Retina (tissue), 1 donor: Measurements from ENCODE around the gene PGC.

Source experiments
- DNase-seq: peaks from one replicate; pipeline ENCODE4 v3.0.0-alpha.2; 2016

PGC gene

DNA sequence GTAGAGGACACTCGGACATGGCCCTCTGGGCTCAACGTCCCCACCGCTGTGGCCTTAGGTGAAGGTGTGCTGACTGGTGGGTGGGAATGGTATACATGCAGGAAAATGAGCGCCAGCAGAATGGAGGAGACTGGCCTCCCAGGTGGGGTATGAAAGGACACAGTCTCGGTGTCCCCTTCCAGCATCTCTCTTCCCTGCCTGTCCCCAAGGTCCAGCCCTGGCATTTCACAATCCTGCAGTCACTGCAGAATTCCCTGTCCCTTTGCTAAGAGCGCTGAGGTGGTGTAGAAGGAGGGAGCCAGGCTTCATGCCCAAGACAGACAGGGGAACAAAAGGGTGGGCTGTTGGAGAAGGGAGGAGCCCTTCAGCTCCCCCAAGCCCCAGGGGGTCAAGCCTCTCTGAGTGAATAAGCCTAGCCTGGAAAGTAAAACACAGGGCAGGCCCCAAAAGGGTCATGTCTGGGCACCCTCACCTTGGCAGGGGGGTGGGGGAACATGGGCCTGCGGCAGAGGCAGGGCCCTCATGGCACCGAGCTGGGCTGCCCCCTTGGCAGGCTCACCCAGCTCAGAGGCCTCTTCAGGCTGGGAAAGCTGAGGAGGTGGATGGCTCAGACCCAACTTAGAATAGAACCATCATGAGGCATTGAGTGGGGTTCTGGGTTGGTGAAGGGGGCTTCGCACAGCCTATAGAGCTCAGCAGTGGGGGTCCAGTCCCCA, 35.7 kb downstream of the PGC start:
- no peak for DNase-seq

DNA sequence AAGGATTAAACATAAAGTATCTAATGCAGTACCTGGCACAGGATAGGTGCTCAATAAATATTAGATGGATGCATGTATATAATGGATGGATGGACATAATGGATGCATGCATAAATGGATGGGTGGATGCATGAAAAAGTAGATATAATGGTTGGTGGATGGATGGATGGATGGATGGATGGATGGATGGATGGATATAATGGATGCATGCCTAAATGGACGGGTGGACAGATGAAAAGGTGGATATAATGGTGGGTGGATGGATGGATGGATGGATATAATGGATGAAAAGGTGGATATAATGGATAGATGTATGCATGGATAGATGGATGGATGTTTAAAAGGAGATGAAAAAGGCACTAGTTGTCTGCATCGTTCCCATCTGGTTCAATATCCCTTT, 37.8 kb downstream of the PGC start:
- no peak for DNase-seq

DNA sequence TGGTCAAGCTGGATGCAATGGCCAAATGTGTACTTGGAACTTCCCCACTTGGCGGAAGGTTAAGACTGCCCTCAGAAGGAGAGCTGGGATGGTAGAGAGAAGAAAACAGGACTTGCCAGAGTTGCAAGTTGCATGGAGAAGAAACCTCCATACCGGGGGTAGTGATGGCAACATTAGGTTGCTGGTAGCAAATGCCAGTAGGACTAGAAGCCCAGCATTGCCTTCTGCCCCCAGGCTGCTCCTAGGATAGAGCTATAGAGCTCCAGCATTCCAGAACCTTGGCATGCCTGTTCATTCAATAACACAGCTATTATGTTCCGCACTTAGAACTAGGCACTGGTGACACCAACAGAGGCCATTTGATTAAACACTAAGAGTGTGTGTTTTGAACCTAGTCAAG, 38.3 kb downstream of the PGC start:
- DNase-seq: no peak

DNA sequence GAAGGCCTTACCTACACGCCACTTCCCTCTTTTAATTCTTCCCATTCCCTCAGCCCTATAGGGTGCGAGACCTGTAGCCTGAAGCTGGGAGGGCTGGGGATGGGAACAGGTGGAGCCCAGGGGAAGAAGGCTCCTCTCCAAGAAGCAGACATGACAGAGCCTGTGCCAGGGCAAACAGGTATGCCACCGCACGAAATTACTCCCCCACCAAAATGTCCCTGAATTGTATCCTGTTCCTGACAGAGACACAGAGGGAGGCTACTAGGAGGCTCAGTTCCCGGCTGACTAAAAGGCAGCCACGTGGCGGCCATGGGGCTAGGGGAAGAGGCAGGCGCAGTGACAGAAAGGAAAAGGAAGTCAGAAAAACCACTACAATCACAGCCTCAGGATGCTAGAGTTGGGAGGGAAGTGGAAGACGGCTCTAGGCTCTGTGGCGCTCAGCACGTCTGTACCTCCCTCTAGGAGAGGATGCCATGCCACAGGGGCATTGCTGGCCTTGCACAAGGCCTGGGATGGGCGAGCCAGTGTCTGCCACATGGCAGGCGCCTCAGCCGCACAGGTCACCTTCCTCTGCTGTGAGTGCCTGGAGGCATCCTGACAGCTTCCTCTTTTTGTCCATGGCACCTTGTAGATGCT, 39.5 kb downstream of the PGC start:
- no peak for DNase-seq

DNA sequence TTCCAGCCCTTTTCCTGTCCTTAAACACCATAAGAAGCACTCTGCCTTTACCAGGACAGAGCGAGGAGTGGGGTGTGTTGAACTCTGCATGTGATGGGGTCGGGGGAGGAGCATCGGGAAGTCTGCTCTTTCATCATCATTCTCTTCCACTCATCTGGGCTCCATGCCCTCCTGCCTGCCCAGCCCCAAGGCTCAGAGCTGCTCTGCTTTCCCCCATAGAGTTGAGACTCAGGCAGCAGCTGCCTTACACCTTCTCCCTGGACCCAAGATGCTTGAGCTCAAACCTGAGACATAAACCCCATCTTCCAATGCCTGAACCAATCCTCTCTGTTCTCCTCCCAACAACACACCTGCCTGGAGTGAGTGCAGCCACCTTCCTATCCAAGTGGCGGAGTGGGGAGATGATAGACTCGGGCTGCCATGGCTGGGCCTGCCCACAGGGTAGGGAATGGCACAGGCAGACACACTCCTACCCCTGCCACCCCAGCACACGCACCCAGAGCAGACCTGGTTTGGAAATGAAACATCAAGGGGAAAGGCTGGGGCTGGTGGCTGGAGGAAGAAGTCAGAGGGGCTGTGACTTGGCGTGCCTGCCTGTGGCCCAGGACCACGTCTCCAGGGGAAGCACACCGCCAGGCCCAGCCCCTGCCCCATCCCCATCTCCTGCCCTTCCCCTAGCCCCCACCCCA, 40.2 kb downstream of the PGC start:
- no peak for DNase-seq

DNA sequence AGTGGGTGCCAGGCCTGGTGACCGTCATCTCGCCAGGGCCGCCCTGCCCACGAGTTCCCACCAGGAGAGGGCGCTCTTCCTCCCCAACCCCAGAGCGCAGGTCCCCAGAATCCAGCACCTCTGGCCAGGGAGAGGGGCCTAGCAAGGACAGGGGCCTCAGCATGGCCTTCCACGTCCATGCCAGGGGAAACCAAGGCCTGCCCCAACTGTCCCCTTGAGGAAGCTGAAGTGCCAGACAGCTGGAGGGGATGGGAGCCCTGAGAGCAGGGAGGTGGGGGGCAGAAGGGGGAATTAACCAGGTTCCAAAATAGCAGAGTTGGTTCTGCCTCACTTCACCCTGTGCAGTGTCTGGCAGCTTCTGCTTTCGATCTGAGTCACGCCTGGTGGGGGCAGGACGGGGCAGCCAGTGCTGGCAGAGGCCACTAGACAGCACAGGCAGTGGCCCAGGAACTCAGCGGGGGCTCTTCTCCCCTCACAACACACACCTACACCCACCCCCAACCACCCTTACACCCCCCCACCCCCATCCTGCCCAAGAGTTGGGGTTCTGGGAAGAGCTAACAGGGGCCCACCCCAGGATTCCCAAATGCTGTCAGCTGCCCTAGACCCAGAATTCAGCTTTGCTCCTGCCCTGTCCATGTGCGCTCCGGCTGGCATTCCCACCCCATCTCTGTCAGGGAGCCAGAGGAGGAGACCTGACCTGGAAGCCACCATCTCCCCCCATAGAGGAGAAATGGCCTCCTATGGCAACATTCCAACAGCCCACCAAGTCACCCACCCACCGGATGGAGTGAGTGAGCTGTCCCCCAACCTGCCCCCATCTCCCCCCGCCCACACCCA, 41.0 kb downstream of the PGC start:
- peak; percentile 36 for DNase-seq

DNA sequence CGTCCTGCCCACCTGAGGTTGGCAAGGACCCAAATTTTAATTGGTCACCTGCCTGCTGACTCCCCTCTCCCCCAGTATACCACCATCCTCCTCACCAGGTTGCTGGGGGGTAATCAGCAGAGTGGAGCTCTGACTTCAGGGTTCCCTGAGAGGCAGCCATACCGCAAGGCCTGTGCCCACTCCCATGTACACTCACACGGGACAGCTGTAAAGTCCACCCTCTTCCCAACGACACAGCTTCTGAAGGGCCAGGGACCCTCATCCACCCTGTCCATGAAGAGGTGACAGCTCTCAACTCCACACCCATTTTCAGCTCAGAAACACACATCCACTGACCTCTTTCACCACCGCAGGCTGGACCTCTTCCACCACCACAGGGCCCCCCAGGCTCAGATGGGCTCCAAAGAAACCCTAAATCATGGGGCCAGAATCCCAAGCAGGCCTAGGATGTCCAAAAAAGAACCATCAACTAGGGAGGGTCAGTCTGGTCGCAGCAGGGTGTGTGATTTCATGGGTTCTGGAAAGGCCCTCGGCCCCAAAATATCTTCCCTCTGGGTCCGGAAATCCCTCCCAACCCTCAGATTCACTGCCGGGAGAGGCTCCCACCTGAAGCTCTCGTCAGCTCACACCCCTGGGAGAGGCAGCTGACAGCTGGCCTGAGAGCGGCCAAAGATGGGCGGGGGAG, 41.7 kb downstream of the PGC start:
- no peak for DNase-seq

DNA sequence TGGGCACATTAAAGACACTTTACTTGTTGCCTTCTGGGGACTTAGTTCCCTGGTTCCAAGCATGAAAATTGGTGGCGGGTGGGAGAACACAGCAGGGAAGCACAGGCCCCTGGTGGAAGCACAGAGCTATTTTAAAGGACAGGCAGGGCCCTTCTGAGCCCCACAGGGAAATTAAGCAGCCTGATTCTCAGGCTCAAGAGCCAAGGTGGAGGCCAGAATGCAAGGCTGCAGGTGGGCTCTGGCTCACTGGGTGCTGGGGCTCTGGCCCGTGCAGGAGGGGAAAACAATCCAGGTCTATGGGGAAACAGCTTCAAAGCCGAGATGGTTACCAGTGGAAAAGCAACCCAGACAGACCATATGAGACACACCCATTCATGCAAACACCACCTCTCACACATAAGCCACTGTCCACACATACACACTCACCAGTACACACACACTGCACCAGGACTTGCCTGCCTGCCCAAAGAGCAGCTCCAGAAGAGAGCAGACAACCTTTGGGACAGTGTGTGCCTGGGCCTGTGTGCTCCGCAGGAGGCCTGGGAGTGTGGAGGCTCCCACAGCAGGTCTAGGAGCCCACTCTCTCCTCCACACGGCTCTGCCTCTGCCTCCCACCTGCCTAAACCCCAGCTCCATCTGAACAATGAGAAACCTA, 42.4 kb downstream of the PGC start:
- no peak for DNase-seq

DNA sequence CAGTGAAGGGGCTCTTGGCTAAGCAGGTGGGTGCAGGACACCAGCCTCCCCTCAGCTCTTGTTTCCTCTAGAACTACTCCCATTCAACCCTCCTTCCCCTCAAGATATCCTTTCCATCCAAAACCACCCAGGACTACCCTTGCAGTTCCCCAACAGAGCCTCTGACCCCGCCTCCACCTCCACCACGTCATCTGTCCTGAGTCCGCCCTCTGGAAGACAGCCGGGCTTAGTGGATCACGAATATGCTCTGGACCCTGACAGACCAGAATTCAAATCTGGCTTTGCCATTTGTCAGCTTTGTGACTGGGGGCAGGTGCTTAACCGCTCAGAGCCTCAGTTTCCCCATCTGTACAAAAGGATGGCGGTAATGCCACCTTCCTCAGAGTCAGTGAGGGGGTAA, 43.2 kb downstream of the PGC start:
- DNase-seq: no peak

DNA sequence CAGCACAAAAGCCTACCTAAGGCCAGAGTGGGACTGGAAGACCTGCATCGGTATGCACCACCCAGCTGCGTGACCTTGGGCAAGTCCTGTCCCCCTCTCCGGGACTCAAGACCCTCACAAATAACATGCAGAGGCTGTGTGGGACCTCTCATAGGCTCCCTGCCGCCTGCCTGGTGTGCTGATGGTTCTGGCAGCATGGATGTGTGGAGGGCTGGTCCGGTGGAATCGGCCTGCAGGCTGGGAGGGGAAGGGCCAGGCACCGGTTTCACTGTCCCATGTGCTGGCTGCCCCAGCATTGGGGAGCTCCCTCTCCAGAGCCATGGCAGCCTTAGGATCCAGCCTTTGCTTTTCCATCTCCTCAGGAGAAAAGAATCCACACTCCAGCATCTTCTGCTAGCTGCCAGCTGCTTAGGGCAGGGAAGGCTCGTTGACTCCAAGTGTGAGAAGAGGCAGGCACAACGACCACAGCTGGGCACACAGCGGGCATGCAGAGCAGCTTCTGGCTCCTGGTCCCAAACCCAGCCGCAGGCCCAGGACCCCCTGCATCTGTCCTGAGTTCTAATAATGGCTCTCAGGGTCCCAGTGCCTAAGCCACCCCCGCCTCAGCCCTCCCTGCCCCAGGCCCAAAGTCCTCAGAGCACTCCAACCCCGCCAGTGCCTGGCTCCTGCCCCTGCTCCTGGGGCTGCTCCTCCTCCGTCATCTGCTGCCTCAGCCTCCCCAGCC, 44.3 kb downstream of the PGC start:
- no peak for DNase-seq

DNA sequence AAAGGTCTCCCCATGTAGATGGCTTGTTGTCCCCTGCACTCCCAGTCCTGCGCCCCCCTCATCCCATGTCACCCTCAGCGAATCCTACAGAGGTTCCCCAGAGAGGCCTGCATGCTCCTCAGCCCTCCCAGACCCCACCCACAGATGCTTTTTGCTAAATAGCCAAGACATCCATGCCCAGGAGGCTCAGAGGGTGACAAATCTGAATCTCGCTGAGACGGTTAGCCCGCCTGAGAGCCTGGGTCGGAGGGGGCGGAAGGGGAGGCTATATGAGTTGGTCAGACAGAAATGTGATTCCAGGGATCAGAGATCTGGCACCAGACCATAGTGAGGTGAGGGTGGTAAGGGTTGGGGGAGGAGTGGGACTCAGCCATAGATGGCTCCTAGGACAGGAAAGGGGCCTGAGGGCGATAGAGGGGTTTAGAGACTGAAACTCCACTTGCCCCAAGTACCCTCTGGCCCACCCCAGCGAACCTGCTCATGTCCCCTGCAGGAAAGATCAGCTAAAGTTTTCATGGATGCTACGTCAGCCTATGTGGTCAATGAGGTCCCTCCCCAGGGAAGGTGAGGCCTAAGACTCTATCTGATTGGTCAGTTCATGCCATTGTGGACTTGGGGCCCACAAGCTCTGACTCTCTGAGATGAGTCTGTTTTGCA, 45.0 kb downstream of the PGC start:
- DNase-seq: no peak

DNA sequence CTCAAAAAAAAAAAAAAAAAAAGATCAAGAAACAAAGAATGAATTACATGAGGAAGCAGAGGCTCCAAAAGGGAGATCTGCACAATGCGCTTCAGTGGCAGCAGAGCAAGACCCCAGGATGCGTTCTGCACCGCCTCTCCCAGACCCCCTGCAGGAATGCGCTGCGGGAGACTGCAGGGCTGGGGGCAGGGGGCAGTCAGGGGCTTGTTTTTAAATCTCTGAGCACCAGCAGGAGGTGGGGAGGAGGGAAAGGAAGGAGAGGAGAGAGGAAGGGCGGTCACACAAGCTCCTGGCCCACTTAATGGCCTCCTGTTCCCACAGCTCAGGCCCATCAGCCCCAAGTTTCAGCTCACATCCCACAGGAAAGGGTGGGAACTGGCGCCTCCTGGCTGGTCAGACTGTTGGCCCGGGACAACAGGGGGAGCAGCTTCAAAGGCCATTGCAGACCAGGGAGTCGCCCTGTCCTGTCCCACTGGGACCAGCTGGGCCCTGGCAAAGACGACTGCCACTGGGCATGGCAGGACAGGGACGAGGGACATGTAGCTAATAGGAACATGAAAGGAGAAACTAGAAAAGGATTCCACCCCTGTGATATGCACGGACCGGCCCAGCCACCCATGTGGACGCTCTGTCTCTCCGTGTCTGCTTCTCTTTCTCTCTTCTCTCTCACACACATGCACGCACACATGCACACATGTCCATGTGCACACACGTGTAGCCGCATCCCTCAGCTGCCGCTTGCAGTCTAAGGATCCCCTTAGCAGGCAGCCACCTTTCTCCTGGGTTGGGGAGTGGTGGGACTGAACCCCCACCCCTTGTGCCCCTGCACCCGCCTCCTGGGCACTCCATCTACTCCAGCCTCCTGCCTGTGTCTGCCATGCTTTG, 46.5 kb downstream of the PGC start:
- DNase-seq: peak; percentile 46

DNA sequence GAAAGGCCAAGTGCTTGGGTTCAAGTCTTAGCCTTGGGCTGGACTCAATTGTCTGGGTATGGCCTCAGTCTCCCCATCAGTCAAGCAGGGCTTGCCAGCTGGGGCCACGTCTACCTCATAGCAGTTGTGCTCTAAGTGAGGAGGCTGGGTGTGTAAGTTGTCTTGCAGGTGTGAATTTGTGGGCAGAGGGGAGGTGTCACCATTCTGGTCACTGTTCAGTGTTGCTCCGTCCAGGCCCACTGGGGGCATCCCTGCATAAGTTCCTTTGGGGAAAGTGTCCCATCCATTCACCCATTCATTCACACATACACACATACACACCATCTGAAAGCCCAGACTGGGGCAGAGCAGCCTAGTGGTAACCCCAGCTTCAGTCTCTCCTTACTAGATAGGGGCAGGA, 48.1 kb downstream of the PGC start:
- DNase-seq: no peak

DNA sequence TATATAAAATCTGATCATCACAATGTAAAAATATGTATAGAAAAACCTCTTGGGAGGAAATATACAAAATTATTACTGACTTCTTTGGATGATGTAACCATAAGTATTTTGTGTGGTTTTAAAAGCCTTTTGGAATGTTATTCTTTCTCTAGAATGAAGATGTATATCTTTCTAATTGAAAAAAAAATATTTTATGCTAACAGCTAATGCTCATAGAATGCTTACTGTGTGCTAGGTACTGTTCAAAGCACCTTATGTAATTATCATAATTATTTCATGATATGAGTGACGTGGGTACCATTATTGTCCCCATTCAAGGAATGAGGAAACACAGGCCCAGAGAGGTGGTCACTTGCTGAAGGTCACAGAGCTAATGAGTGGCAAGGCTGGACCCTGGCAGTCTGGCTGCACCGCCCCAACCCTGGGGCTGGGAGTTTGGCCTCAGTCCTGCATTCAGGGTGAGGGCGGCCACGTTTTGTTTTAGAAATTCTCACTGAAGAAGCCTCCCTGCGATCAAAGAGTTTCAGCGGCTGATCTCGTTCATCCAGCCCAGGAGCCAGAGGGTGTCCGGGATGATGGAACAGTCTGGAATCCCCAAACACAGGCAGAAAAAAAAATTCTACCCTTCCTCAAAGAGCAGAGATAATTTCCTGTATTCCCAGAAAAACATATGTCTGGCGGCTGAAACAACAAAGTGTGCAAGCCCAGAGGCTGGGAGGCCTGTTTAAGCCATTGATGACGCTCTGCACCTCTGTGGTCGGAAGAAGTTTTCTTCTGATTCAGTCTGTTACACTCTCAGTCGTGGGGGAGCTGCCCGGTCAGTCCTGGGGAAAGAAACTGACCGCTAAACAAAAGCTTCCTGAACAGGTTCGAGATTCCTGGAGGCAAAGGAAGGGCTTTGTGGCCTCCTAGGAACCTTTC, 49.1 kb downstream of the PGC start:
- DNase-seq: no peak

DNA sequence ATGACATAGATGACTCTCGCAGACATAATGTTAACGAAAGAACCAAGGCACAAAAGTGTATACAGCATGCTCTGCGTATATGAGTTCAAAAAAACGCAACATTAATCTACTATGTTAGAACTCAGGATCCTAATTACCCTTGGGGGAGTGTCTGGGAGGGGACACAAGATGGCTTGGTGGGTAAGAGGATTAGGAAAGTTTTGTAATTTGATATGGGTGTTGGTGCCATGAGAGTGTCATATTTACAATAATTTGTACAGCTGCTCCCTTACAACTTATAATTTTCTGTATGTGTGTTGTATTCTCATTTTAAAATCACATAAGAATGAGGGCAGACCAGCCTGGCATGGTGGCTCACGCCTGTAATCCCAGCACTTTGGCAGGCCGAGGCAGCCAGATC, 50.4 kb downstream of the PGC start:
- no peak for DNase-seq

DNA sequence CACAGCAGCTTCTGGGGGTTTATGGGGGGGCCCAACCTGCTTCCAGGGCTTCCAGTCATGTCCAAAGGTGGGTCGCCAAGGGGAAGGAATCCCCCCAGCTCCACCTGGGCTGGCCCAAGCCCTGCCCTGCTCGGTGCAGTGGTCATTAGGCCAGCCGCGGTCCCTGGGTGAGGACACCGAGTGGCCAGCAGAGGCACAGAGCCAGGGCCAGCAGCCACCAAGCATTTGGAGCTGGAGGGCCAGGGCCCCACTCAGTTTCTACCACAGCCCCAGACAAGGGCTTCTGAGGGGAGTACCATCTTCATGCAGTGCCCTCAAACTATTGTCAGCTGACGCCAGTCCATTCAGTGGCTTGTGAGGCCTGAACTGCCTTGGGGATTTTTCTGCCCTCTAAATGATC, 51.4 kb downstream of the PGC start:
- DNase-seq: no peak

DNA sequence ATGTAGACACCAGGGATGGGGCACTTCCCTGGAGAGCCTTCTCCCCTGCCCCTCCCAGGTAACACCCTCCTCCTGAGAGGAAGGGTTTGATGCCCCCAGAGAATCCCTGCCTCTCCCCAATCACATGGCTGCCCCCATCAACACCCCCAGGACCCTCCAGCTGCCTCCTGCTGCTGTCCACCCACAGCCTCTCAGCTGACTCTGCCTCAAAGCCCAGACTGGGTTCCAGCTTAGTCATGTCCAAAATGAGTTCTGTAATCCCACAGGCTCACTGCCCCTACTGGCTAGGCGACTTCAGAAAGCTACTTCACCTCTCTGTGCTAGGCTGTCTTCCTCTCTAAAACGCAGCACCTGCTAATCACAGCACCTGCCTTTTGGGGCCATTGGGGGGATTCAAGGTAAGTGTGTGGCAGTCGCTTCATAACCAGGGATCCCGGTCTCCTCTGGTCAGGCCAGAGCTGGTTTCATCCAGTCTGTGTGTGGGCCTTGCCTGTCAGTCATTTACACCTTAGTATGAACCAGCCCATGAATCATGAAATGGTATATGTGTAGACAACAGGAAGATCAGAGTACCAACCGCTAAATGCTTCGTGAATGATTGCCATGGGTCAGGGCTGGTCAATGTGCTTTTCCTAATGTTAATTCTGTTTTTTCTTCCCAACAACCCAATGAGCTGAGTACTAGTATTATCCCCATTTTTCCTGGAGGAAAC, 52.2 kb downstream of the PGC start:
- DNase-seq: no peak
